Hepatocyte (in vitro differentiated cells): ENCODE results near the gene IFNL2. TPM values are rescaled to one million over a fixed set of nuclear protein-coding genes. Genes with fewer than 3 reads are reported as not detected.

ENCODE experiments used
- DNase-seq: peaks from one replicate; pipeline ENCODE4 v3.0.0-alpha.2; 2016; ENCODE audit warnings: low spot score
- H2AFZ ChIP-seq: fragments of 200-600 bp; sonication (generic); 2 replicates; pipeline ENCODE4 v1.6.0; 2016; ENCODE audit warnings: antibody characterized with exemption, mild to moderate bottlenecking
- H3K27ac ChIP-seq: fragments of 200-600 bp; sonication (generic); 2 replicates; pipeline ENCODE4 v1.5.1; 2016; ENCODE audit warnings: mild to moderate bottlenecking
- H3K27me3 ChIP-seq: fragments of 200-600 bp; sonication (generic); 2 replicates; pipeline ENCODE4 v1.6.1; 2016
- H3K36me3 ChIP-seq: fragments of 200-600 bp; sonication (generic); replicated peaks from 2 replicates; pipeline ENCODE4 v1.5.1; 2016; ENCODE audit warnings: low read depth; ENCODE audit not compliant: insufficient read depth
- H3K4me1 ChIP-seq: fragments of 200-600 bp; sonication (generic); 2 replicates; pipeline ENCODE4 v1.5.1; 2016; ENCODE audit warnings: mild to moderate bottlenecking, moderate library complexity; ENCODE audit not compliant: insufficient read depth
- H3K4me2 ChIP-seq: fragments of 200-600 bp; sonication (generic); 2 replicates; pipeline ENCODE4 v1.6.0; 2016
- H3K4me3 ChIP-seq: fragments of 200-600 bp; sonication (generic); 2 replicates; pipeline ENCODE4 v1.5.1; 2016; ENCODE audit warnings: mild to moderate bottlenecking
- H3K79me2 ChIP-seq: fragments of 200-600 bp; sonication (generic); 2 replicates; pipeline ENCODE4 v1.6.0; 2017; ENCODE audit warnings: mild to moderate bottlenecking
- H3K9me2 ChIP-seq: fragments of 200-600 bp; sonication (generic); replicated peaks from 2 replicates; pipeline ENCODE4 v1.6.0; 2017; ENCODE audit warnings: mild to moderate bottlenecking; ENCODE audit not compliant: insufficient read depth
- H3K9me3 ChIP-seq: fragments of 200-600 bp; sonication (generic); 2 replicates; pipeline ENCODE4 v1.5.1; 2016; ENCODE audit warnings: low read depth, mild to moderate bottlenecking
- H4K20me1 ChIP-seq: fragments of 200-600 bp; sonication (generic); 2 replicates; pipeline ENCODE4 v1.6.0; 2016; ENCODE audit warnings: mild to moderate bottlenecking; ENCODE audit not compliant: insufficient read depth, poor library complexity, severe bottlenecking
- CTCF ChIP-seq: fragments of 200-600 bp; sonication (generic); IDR thresholded peaks from 2 replicates; pipeline ENCODE4 v1.5.1; 2016; ENCODE audit warnings: antibody characterized with exemption, mild to moderate bottlenecking; ENCODE audit not compliant: poor library complexity
- EZH2 ChIP-seq: fragments of 200-600 bp; sonication (generic); IDR thresholded peaks from 2 replicates; pipeline ENCODE4 v1.6.1; 2016; ENCODE audit warnings: antibody characterized with exemption, mild to moderate bottlenecking, borderline replicate concordance
- EZH2phosphoT487 ChIP-seq: fragments of 200-600 bp; sonication (generic); IDR thresholded peaks from one replicate; pipeline ENCODE4 v1.6.1; 2018; ENCODE audit warnings: antibody characterized with exemption, mild to moderate bottlenecking, low read depth, moderate library complexity; ENCODE audit not compliant: unreplicated experiment, severe bottlenecking
- WGBS: methylation state at CpG from one replicate; pipeline ENCODE4 v1.1.6; 2016; ENCODE audit warnings: low lambda C conversion rate; ENCODE audit errors: missing lambda C conversion rate; 5-methylcytosine and 5-hydroxymethylcytosine counted together
- polyA plus RNA-seq: library from polyadenylated mRNA; unstranded; fragments of >200 nt; fragmentation: Nextera tagmentation; extraction: Ambion mirVana; gene quantifications from 2 replicates; pipeline ENCODE4 v1.2.1, GENCODE V29; 2016
- total RNA-seq: library from RNA; depleted of rRNA; stranded (reverse); fragments of >200 nt; gene quantifications from 2 replicates; pipeline ENCODE4 v1.2.3, GENCODE V29; 2014

IFNL2 gene
- total and polyA plus RNA-seq, 2 experiments from 2014 or later = not detected

GRCh38 chr19:39316627-39317321, 48.6 kb downstream of the IFNL2 start:
- no peaks in the 10 kb centered on the region for H3K9me2 ChIP-seq
- no peak for TF ChIP-seq EZH2phosphoT487
- no peak for TF ChIP-seq EZH2
- TF ChIP-seq CTCF = no peak
- no peaks in the 10 kb centered on the region for H3K27me3 ChIP-seq
- no peak overlapping the region for H2AFZ ChIP-seq
- no peak overlapping the region for H3K27ac ChIP-seq
- no peaks in the 10 kb centered on the region for H3K9me3 ChIP-seq
- WGBS = 95% methylated on average over 12 of the region's 12 CpGs
- no peaks in the 10 kb centered on the region for H4K20me1 ChIP-seq
- peaks cover 4% of the 10 kb centered on the region for H3K4me1 ChIP-seq
- no peaks in the 10 kb centered on the region for H3K36me3 ChIP-seq
- no peak overlapping the region for H3K4me2 ChIP-seq
- no peak for DNase-seq
- no peaks in the 10 kb centered on the region for H3K79me2 ChIP-seq
- H3K4me3 ChIP-seq = no peak overlapping the region

GRCh38 chr19:39317476-39317875, 49.3 kb downstream of the IFNL2 start:
- H2AFZ ChIP-seq = no peak overlapping the region
- no peak overlapping the region for H3K4me3 ChIP-seq
- no peaks in the 10 kb centered on the region for H3K36me3 ChIP-seq
- no peak for DNase-seq
- H3K9me2 ChIP-seq = no peaks in the 10 kb centered on the region
- H3K4me1 ChIP-seq = peaks cover 4% of the 10 kb centered on the region
- no peaks in the 10 kb centered on the region for H3K27me3 ChIP-seq
- no peaks in the 10 kb centered on the region for H3K9me3 ChIP-seq
- no peaks in the 10 kb centered on the region for H4K20me1 ChIP-seq
- 97% methylated on average over 4 of the region's 4 CpGs for WGBS
- H3K27ac ChIP-seq = no peak overlapping the region
- no peak overlapping the region for H3K4me2 ChIP-seq
- TF ChIP-seq CTCF (no peak), EZH2phosphoT487 (no peak), EZH2 (no peak)
- no peaks in the 10 kb centered on the region for H3K79me2 ChIP-seq

- Histone ChIP-seq H3K9me3 (no peaks in the 10 kb centered on the region), H2AFZ (no peak overlapping the region), H3K27ac (no peak overlapping the region), H3K9me2 (no peaks in the 10 kb centered on the region), H3K27me3 (no peaks in the 10 kb centered on the region), H4K20me1 (no peaks in the 10 kb centered on the region), H3K4me3 (no peak overlapping the region), H3K36me3 (no peaks in the 10 kb centered on the region), H3K79me2 (no peaks in the 10 kb centered on the region), H3K4me1 (peaks cover 4% of the 10 kb centered on the region), H3K4me2 (no peak overlapping the region)
- TF ChIP-seq EZH2 = no peak
- no peak for TF ChIP-seq CTCF
- no peak for TF ChIP-seq EZH2phosphoT487
- whole genome bisulfite sequencing = 94% methylated on average over 5 of the region's 5 CpGs
- no peak for DNase-seq
Observed at GRCh38 chr19:39318071-39318470, 49.9 kb downstream of the IFNL2 start.
